SU-DHL-6 (cell line): ENCODE measurements around the gene SPATA6.

ENCODE experiments used
- H2AFZ ChIP-seq: fragments of 200-600 bp; sonication (generic); 2 replicates; pipeline ENCODE4 v1.6.1; 2014; ENCODE audit warnings: low read depth, mild to moderate bottlenecking, moderate library complexity, mixed read lengths, antibody characterized with exemption, low read length; ENCODE audit not compliant: severe bottlenecking
- H3F3A ChIP-seq: fragments of 200-600 bp; shearing (Covaris generic); 2 replicates; pipeline ENCODE4 v1.6.0; 2016; ENCODE audit warnings: antibody characterized with exemption, mild to moderate bottlenecking; ENCODE audit not compliant: insufficient read depth
- H3K27ac ChIP-seq: fragments of 200-600 bp; sonication (generic); 2 replicates; pipeline ENCODE4 v1.5.1; 2016; ENCODE audit warnings: low read depth, mild to moderate bottlenecking, low read length, moderate library complexity, mixed read lengths
- H3K27me3 ChIP-seq: fragments of 200-600 bp; sonication (generic), shearing (Covaris generic); 2 replicates; pipeline ENCODE4 v1.6.0; 2014; ENCODE audit warnings: mild to moderate bottlenecking, low read length
- H3K36me3 ChIP-seq: fragments of 200-600 bp; sonication (generic); 2 replicates; pipeline ENCODE4 v1.6.1; 2014; ENCODE audit warnings: mild to moderate bottlenecking, low read length, mixed read lengths
- H3K4me2 ChIP-seq: fragments of 300-600, 200-600 bp; shearing (Covaris generic), sonication (generic); 2 replicates; pipeline ENCODE4 v1.6.0; 2014; ENCODE audit warnings: low read length, low read depth, mild to moderate bottlenecking; ENCODE audit not compliant: poor library complexity, severe bottlenecking
- H3K4me3 ChIP-seq: fragments of 200-600 bp; sonication (generic); 2 replicates; pipeline ENCODE4 v1.5.1; 2014; ENCODE audit warnings: antibody characterized with exemption, low read length, mild to moderate bottlenecking, mixed read lengths; ENCODE audit not compliant: insufficient read depth, poor library complexity, severe bottlenecking
- H3K79me2 ChIP-seq: fragments of 200-600 bp; sonication (generic); 2 replicates; pipeline ENCODE4 v1.6.1; 2014; ENCODE audit warnings: mild to moderate bottlenecking, low read length, moderate library complexity; ENCODE audit not compliant: insufficient read depth
- H3K9ac ChIP-seq: fragments of 200-600 bp; sonication (generic); 2 replicates; pipeline ENCODE4 v1.7.0; 2014; ENCODE audit warnings: mild to moderate bottlenecking, low read length
- H3K9me2 ChIP-seq: fragments of 200-600 bp; sonication (generic); replicated peaks from 2 replicates; pipeline ENCODE4 v1.6.1; 2014; ENCODE audit warnings: low read length; ENCODE audit not compliant: insufficient read depth
- H3K9me3 ChIP-seq: fragments of 200-600 bp; sonication (generic); 2 replicates; pipeline ENCODE4 v1.6.1; 2014; ENCODE audit warnings: low read length, mixed read lengths; ENCODE audit not compliant: insufficient read depth
- H4K20me1 ChIP-seq: fragments of 200-600 bp; sonication (generic); 2 replicates; pipeline ENCODE4 v1.6.1; 2014; ENCODE audit warnings: low read depth, mild to moderate bottlenecking, antibody characterized with exemption, low read length, moderate library complexity, mixed read lengths
- EZH2phosphoT487 ChIP-seq: fragments of 200-600 bp; sonication (generic), shearing (Covaris generic); conservative IDR thresholded peaks from 2 replicates; pipeline ENCODE4 v1.6.1; 2018; ENCODE audit warnings: mild to moderate bottlenecking, antibody characterized with exemption, low read length, moderate library complexity, mixed read lengths
- TF ChIP-seq, protein P1 (sequence below): fragments of 200-600 bp; sonication (generic); IDR thresholded peaks from one replicate; pipeline ENCODE4 v1.5.1; 2017; ENCODE audit warnings: antibody characterized with exemption, mild to moderate bottlenecking, low read length, moderate library complexity; ENCODE audit not compliant: insufficient read depth, poor library complexity, severe bottlenecking

SPATA6 gene

DNA sequence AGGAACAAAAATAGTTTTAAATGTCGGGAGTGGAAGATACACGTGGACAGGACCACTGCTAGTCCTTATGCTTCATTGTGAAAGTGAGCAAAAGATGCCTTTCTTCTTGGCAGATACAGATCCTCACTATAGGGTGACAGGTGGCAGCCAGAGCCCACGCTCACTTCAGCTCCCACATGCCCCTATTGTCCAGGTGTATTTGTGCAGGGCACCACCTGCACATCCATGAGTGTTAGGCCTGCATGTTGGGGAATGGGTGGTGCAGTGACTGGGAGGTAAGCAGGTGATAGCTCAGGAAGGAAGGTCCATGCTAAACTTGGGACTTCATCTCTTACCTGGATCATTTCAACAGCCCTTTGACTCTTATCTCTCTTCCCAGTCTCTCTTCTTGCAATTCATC is 222.1 kb downstream of the SPATA6 start:
- Histone ChIP-seq H3K9me2 (no peaks in the 10 kb centered on the region), H3K27me3 (no peaks in the 10 kb centered on the region), H3K27ac (no peak overlapping the region), H3K4me2 (no peak overlapping the region), H2AFZ (no peak overlapping the region), H4K20me1 (no peaks in the 10 kb centered on the region), H3F3A (no peaks in the 10 kb centered on the region), H3K79me2 (no peaks in the 10 kb centered on the region), H3K9ac (no peak overlapping the region), H3K9me3 (no peaks in the 10 kb centered on the region), H3K36me3 (no peaks in the 10 kb centered on the region), H3K4me3 (no peak overlapping the region)
- no peak for TF ChIP-seq EZH2phosphoT487
- TF ChIP-seq, protein P1, sequence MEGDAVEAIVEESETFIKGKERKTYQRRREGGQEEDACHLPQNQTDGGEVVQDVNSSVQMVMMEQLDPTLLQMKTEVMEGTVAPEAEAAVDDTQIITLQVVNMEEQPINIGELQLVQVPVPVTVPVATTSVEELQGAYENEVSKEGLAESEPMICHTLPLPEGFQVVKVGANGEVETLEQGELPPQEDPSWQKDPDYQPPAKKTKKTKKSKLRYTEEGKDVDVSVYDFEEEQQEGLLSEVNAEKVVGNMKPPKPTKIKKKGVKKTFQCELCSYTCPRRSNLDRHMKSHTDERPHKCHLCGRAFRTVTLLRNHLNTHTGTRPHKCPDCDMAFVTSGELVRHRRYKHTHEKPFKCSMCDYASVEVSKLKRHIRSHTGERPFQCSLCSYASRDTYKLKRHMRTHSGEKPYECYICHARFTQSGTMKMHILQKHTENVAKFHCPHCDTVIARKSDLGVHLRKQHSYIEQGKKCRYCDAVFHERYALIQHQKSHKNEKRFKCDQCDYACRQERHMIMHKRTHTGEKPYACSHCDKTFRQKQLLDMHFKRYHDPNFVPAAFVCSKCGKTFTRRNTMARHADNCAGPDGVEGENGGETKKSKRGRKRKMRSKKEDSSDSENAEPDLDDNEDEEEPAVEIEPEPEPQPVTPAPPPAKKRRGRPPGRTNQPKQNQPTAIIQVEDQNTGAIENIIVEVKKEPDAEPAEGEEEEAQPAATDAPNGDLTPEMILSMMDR: no peak

DNA sequence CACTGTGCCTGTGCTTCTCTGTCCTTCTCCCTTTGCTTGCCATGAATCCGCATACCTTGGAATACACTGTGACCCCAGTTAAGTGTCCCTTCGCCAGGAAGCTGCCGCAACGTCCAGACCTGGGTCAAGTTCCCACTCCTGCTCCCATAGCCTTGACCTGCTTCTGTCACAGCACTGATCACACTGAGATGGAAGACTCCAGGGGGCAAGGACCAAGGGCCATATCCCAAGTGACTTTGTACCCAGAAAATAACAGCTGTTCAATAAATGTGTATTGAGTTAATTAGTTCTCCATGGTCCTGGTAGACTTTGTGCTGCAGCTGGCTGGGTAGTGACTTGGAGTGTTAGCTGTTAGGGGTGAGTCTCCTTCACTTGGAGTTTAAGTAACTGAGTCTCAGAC is 223.6 kb downstream of the SPATA6 start:
- H3K9ac ChIP-seq: no peak overlapping the region
- H3F3A ChIP-seq: no peaks in the 10 kb centered on the region
- H3K27ac ChIP-seq: no peak overlapping the region
- H3K79me2 ChIP-seq: no peaks in the 10 kb centered on the region
- TF ChIP-seq, protein P1: no peak
- no peak for TF ChIP-seq EZH2phosphoT487
- H3K4me3 ChIP-seq: no peak overlapping the region
- H3K27me3 ChIP-seq: no peaks in the 10 kb centered on the region
- no peaks in the 10 kb centered on the region for H3K9me2 ChIP-seq
- no peak overlapping the region for H2AFZ ChIP-seq
- H3K9me3 ChIP-seq: no peaks in the 10 kb centered on the region
- H3K4me2 ChIP-seq: no peak overlapping the region
- no peaks in the 10 kb centered on the region for H4K20me1 ChIP-seq
- H3K36me3 ChIP-seq: no peaks in the 10 kb centered on the region

DNA sequence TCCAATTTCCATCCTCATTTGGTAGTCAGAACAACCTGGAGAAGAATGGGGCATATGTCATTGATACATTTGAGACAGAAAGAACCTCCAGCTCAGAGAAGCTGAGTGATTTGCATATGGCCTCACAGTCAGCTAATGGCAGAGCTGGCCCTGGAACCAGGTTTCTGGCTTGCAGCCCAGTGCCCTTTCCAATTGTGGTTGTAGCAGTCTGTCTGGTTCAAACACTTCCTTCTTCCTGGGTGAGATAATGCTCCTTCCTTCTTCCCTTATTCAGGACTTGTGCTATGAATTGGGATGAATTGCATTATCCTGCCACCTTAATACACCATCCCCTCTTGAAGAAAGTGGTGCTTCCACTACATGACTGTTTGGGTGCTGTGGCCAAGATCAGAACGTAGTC is 225.3 kb downstream of the SPATA6 start:
- Histone ChIP-seq H3F3A (no peaks in the 10 kb centered on the region), H3K79me2 (no peaks in the 10 kb centered on the region), H3K27me3 (no peaks in the 10 kb centered on the region), H3K36me3 (no peaks in the 10 kb centered on the region), H4K20me1 (no peaks in the 10 kb centered on the region), H3K9ac (no peak overlapping the region), H3K4me2 (no peak overlapping the region), H3K27ac (no peak overlapping the region), H3K4me3 (no peak overlapping the region), H3K9me3 (no peaks in the 10 kb centered on the region), H2AFZ (no peak overlapping the region), H3K9me2 (no peaks in the 10 kb centered on the region)
- TF ChIP-seq, protein P1: no peak
- TF ChIP-seq EZH2phosphoT487: no peak
